ENCODE data around the gene GGCT.
"Not testable (repeated sequence)": the region's sequence is repeated elsewhere in the genome, so short reads cannot be mapped to it uniquely, and the experiment has no call there.

GGCT gene

DNA sequence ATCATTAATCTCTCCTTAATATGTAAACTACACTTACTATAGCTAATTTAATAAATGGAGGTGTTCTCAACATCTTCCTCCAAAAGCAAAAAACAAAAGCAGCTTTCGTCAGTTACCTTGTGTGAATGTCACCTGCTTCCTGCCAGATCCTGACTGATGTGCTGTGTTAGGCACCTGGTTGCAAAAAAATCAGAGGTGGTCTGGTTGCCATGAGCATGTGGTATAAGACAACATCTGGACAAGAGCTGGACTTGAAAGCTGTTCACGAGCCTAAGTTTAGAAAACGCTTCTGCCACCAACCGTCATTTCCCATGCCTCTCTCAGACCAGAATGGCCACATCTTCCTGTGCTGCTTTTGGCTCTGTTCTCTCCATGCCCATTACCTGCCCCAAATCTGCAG is 42.0 kb upstream of the GGCT start:
- no peak for TF ChIP-seq CTCF (conservative IDR thresholded peaks at IDR 0.05; ENCODE audit: control insufficient read depth, insufficient read depth, low read depth, low read length)
- no peak overlapping the region for H3K4me3 ChIP-seq (ENCODE audit: control insufficient read depth, low read depth, low read length)
- no peak for DNase-seq (ENCODE audit: low read depth)

DNA sequence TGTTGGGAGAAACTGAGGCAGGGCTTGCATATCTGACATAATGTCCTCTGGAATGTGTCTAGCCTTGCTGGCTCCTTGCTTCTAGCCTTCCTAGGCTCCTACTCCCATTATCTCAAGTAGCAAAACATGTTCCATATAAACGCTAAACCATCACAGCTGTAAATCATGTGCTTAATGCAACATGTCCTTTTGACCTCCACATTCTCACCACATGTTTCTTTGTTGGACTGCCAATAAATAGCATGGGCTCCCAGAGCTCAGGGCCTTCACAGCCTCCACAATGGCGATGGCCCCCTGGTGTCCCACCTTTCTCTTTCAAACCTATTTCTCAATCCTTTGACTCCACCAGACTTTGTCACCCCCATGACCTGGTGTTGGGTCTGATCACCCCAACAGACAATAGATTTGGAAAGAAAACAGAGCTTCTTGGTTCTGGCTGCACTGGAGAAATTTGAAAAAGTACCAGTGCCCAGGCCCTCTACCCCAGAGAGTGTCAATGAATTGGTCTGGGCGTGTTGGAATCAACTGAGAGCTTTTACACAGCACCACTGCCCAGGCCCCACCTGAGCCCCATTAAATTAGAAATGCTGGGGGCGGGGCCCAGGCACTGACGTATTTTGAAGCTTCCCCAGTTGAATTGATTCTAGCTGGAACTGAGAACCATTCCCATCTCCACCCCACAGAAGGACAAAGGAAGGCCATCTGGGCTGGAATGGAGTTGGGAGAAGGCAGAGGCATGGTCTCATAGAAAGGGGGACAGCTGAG is 41.3 kb upstream of the GGCT start:
- TF ChIP-seq CTCF (conservative IDR thresholded peaks at IDR 0.05; ENCODE audit: control insufficient read depth, insufficient read depth, low read depth, low read length) = no peak
- H3K4me3 ChIP-seq (ENCODE audit: control insufficient read depth, low read depth, low read length) = no peak overlapping the region
- peak; percentile 47 for DNase-seq (ENCODE audit: low read depth)

DNA sequence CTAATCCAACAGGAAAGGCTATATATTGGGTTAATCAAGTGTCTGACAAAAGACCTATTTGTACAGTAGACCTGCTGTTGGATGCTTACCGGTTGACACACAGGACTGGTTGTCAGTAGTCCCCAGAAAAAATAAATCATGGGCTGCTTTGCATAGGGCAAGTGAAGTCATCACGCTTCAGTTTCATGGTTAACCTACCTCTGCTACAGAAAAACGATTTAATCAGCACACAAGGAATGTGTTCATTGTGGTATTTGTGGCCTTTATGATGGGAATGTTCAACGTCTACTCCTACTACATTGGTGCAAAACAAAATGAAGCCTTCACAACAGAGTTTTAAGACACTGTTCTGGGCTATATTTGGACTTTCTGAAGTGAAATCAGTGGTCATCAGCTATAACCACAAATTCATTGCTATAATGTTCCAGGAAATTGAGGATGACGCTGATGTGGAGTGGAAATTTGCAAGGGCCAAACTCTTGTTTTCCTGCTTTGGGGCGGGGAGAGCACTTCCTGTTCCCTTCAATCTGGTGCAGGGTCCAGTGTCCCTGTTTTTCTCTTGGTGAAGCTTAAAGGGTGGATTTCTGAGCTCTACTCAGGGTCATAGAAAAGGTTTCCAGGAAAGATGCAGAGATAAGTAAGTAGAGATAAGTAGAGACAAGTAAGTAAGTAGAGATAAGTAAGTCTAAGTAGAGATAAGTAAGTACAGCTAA is 39.3 kb upstream of the GGCT start:
- H3K4me3 ChIP-seq (ENCODE audit: control insufficient read depth, low read depth, low read length) = no peak overlapping the region
- TF ChIP-seq CTCF (conservative IDR thresholded peaks at IDR 0.05; ENCODE audit: control insufficient read depth, insufficient read depth, low read depth, low read length) = no peak
- no peak for DNase-seq (ENCODE audit: low read depth)

- DNase-seq (ENCODE audit: low read depth); H3K4me3 ChIP-seq (ENCODE audit: control insufficient read depth, low read depth, low read length): not testable (repeated sequence)
Observed at GRCh38 chr7:30543115-30543514, 38.5 kb upstream of the GGCT start.

DNA sequence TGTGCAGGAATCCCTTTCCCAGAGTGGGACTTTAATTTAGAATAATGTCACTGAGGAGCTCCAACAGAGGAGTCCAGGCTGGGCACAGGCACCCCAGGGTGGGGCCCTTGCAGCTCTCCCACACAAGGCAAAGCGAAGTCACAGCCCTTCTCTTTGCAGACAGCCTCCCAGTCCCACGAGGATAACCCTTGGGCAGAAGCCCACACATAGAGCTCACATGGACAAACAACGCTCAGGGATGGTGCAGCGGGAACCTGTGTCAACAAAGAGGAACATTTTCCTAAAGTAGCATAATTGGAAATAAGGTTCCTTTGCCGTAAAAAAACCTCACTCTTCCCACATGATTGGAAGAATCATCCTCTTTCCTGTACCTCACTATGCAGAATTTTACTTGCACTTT is 29.3 kb upstream of the GGCT start:
- no peak overlapping the region for H3K4me3 ChIP-seq (ENCODE audit: control insufficient read depth, low read depth, low read length)
- no peak for TF ChIP-seq CTCF (conservative IDR thresholded peaks at IDR 0.05; ENCODE audit: control insufficient read depth, insufficient read depth, low read depth, low read length)
- no peak for DNase-seq (ENCODE audit: low read depth)

- no peak overlapping the region for H3K4me3 ChIP-seq (ENCODE audit: control insufficient read depth, low read depth, low read length)
- peak; percentile 21 for DNase-seq (ENCODE audit: low read depth)
- TF ChIP-seq CTCF (conservative IDR thresholded peaks at IDR 0.05; ENCODE audit: control insufficient read depth, insufficient read depth, low read depth, low read length) = no peak
Observed at GRCh38 chr7:30531286-30531685, 26.7 kb upstream of the GGCT start.

DNA sequence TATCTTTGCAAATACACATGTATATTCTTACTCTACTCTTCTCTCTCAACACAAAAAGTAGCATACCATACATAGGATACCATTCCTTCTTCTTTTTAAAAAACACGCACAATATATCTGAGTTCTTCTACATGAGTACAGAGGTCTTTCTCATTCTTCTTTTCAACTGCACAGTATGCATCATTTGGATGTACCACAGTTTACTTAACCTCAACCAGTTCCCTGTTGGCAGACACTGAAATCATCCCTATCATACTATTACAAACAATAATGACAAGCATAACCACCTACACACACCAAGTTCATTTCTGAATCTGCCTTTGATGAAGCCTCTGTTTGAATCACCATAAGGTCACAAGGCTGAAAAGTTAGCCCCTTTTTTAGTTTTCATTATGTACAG is 25.7 kb upstream of the GGCT start:
- H3K4me3 ChIP-seq (ENCODE audit: control insufficient read depth, low read depth, low read length) = no peak overlapping the region
- DNase-seq (ENCODE audit: low read depth) = no peak
- no peak for TF ChIP-seq CTCF (conservative IDR thresholded peaks at IDR 0.05; ENCODE audit: control insufficient read depth, insufficient read depth, low read depth, low read length)

All from fibroblast of mammary gland (primary cell).